IMR-90 (cell line): ENCODE measurements around the gene PTX3. TPM values are rescaled to one million over a fixed set of nuclear protein-coding genes. Genes with fewer than 3 reads are reported as not detected.

Experiments
- ATAC-seq: fragments of 200-7000 bp; cut with Tn5 transposase; 2 replicates; pipeline ENCODE4 v1.9.1; 2020; ENCODE audit warnings: low read depth, mild to moderate bottlenecking, moderate library complexity
- BruUV-seq: library from RNA; stranded (reverse); fragments of 400-500 nt; replicated peaks from 2 replicates; lab custom pipeline; 2021; lab: Mats Ljungman, UMichigan
- CTCF ChIA-PET: fragments of 300-600 bp; formaldehyde crosslinking; extraction: SDS; loops from one replicate; lab custom pipeline; 2021; ENCODE audit warnings: antibody characterized with exemption; lab: Yijun Ruan, JAX
- POLR2A ChIA-PET: fragments of 300-600 bp; sonication (Branson Sonifier 250); formaldehyde crosslinking; loops from one replicate; lab custom pipeline; 2022; ENCODE audit warnings: antibody characterized with exemption; ENCODE audit not compliant: unreplicated experiment; lab: Charles Lee
- DNase-seq: peaks from one replicate; pipeline ENCODE4 v3.0.0; 2013
- H2AFZ ChIP-seq: replicated peaks from 2 replicates; pipeline ENCODE3; 2013; ENCODE audit warnings: low read length, mild to moderate bottlenecking; ENCODE audit not compliant: poor library complexity
- H2AK5ac ChIP-seq: 2 replicates; pipeline ENCODE4 v1.6.1; 2013; ENCODE audit warnings: low read depth, low read length, inconsistent platforms
- H2AK9ac ChIP-seq: replicated peaks from 2 replicates; pipeline ENCODE3; 2013; ENCODE audit warnings: mild to moderate bottlenecking, low read depth, low read length, moderate library complexity; ENCODE audit not compliant: poor library complexity
- H2BK120ac ChIP-seq: 2 replicates; pipeline ENCODE4 v1.6.1; 2013; ENCODE audit warnings: low read depth, low read length, inconsistent platforms
- H2BK15ac ChIP-seq: 3 replicates; pipeline ENCODE4 v1.6.1; 2013; ENCODE audit warnings: low read depth, low read length, inconsistent platforms
- H2BK20ac ChIP-seq: 2 replicates; pipeline ENCODE4 v1.6.1; 2013; ENCODE audit warnings: low read depth, mild to moderate bottlenecking, inconsistent platforms, low read length, moderate library complexity
- H2BK5ac ChIP-seq: 2 replicates; pipeline ENCODE4 v1.6.1; 2013; ENCODE audit warnings: mild to moderate bottlenecking, low read depth, low read length, inconsistent platforms; ENCODE audit not compliant: poor library complexity, severe bottlenecking
- H3K14ac ChIP-seq: replicated peaks from 2 replicates; pipeline ENCODE4 v1.6.1; 2013; ENCODE audit warnings: low read depth, low read length, inconsistent platforms
- H3K18ac ChIP-seq: 2 replicates; pipeline ENCODE4 v1.6.1; 2013; ENCODE audit warnings: low read depth, low read length, control low read depth
- H3K23ac ChIP-seq: 2 replicates; pipeline ENCODE4 v1.6.1; 2013; ENCODE audit warnings: low read depth, low read length, inconsistent platforms
- H3K27ac ChIP-seq: 2 replicates; pipeline ENCODE4 v1.5.1; 2013; ENCODE audit warnings: mild to moderate bottlenecking, control low read depth, low read length; ENCODE audit not compliant: insufficient read depth
- H3K27me3 ChIP-seq: 2 replicates; pipeline ENCODE4 v1.6.1; 2013; ENCODE audit warnings: low read length; ENCODE audit not compliant: control insufficient read depth, insufficient read depth
- H3K36me3 ChIP-seq: 2 replicates; pipeline ENCODE4 v1.6.1; 2013; ENCODE audit warnings: low read length, mixed read lengths; ENCODE audit not compliant: control insufficient read depth, insufficient read depth
- H3K4ac ChIP-seq: 2 replicates; pipeline ENCODE4 v1.6.1; 2013; ENCODE audit warnings: low read depth, low read length, inconsistent platforms
- H3K4me1 ChIP-seq: 2 replicates; pipeline ENCODE4 v1.6.1; 2013; ENCODE audit warnings: low read length, mixed read lengths; ENCODE audit not compliant: control insufficient read depth, insufficient read depth
- H3K4me2 ChIP-seq: 2 replicates; pipeline ENCODE4 v1.6.1; 2013; ENCODE audit warnings: low read depth, mild to moderate bottlenecking, control low read depth, low read length, moderate library complexity
- H3K4me3 ChIP-seq: 2 replicates; pipeline ENCODE4 v1.5.1; 2013; ENCODE audit warnings: low read depth, mild to moderate bottlenecking, control low read depth, low read length, moderate library complexity; ENCODE audit not compliant: insufficient read depth
- H3K56ac ChIP-seq: 2 replicates; pipeline ENCODE4 v1.6.1; 2013; ENCODE audit warnings: low read length, inconsistent platforms; ENCODE audit not compliant: insufficient read depth; ENCODE audit errors: extremely low read depth
- H3K79me1 ChIP-seq, 2 experiments: 2 replicates each; pipeline ENCODE4 v1.6.1; 2013; ENCODE audit warnings: low read length in 2 of 2, inconsistent platforms in 1 of 2, low read depth in 1 of 2
- H3K9ac ChIP-seq: 2 replicates; pipeline ENCODE4 v1.6.1; 2013; ENCODE audit warnings: low read depth, low read length, control low read depth
- H3K9me1 ChIP-seq: 2 replicates; pipeline ENCODE4 v1.6.1; 2013; ENCODE audit warnings: low read length, inconsistent platforms; ENCODE audit not compliant: insufficient read depth
- H3K9me3 ChIP-seq: 2 replicates; pipeline ENCODE4 v1.6.1; 2013; ENCODE audit warnings: low read length; ENCODE audit not compliant: control insufficient read depth, insufficient read depth
- H4K20me1 ChIP-seq: 2 replicates; pipeline ENCODE4 v1.6.1; 2013; ENCODE audit warnings: low read length, inconsistent platforms; ENCODE audit not compliant: insufficient read depth
- H4K5ac ChIP-seq: 2 replicates; pipeline ENCODE4 v1.6.1; 2013; ENCODE audit warnings: mild to moderate bottlenecking, low read depth, low read length, control low read depth
- H4K8ac ChIP-seq, 2 experiments: 2 replicates each; pipeline ENCODE4 v1.6.1; 2013; ENCODE audit warnings: low read depth in 2 of 2, low read length in 2 of 2, control low read depth in 1 of 2, inconsistent platforms in 1 of 2
- H4K91ac ChIP-seq: 2 replicates; pipeline ENCODE4 v1.6.1; 2013; ENCODE audit warnings: low read depth, low read length, inconsistent platforms; ENCODE audit not compliant: insufficient read depth
- BHLHE40 ChIP-seq: fragments of 150-350 bp; IDR thresholded peaks from 2 replicates; pipeline ENCODE4 v1.6.1; 2016; ENCODE audit warnings: mild to moderate bottlenecking, low read depth, low read length
- CHD1 ChIP-seq: IDR thresholded peaks from 2 replicates; pipeline ENCODE4 v1.6.1; 2012; ENCODE audit warnings: low read depth, low read length, improper control_type of control experiment
- ELK1 ChIP-seq: fragments of 150-350 bp; IDR thresholded peaks from 2 replicates; pipeline ENCODE4 v1.6.1; 2016; ENCODE audit warnings: low read depth, mild to moderate bottlenecking, low read length, moderate library complexity, borderline replicate concordance
- MAFK ChIP-seq: IDR thresholded peaks from 2 replicates; pipeline ENCODE4 v1.6.1; 2012; ENCODE audit warnings: low read depth, low read length, improper control_type of control experiment
- MAZ ChIP-seq: IDR thresholded peaks from 2 replicates; pipeline ENCODE4 v1.6.1; 2012; ENCODE audit warnings: low read depth, mild to moderate bottlenecking, low read length, improper control_type of control experiment, moderate library complexity, borderline replicate concordance
- RCOR1 ChIP-seq: IDR thresholded peaks from 2 replicates; pipeline ENCODE4 v1.6.1; 2012; ENCODE audit warnings: mild to moderate bottlenecking, low read length, improper control_type of control experiment; ENCODE audit not compliant: insufficient replicate concordance
- SMC3 ChIP-seq: fragments of 150-350 bp; IDR thresholded peaks from 2 replicates; pipeline ENCODE4 v1.6.1; 2016; ENCODE audit warnings: low read depth, mild to moderate bottlenecking, antibody characterized with exemption, low read length, moderate library complexity
- USF2 ChIP-seq: fragments of 150-350 bp; IDR thresholded peaks from 2 replicates; pipeline ENCODE4 v1.6.1; 2017; ENCODE audit warnings: mild to moderate bottlenecking, antibody characterized with exemption, low read length, low read depth
- WGBS, 2 experiments: methylation state at CpG; one replicate each; pipeline versions ENCODE4 v1.1.5 to v1.1.7; 2013; ENCODE audit warnings: missing lambda C conversion rate in 2 of 2; ENCODE audit not compliant: insufficient read length in 1 of 2; ENCODE audit errors: extremely low coverage in 2 of 2; 5-methylcytosine and 5-hydroxymethylcytosine counted together
- dilution Hi-C: fragments of 300-500 bp; cut with HindIII; formaldehyde crosslinking; loops from one replicate; pipeline ENCODE4 v1.14.3; 2018; ENCODE audit warnings: low sequenced_read_pairs; ENCODE audit not compliant: unreplicated experiment
- in situ Hi-C: fragments of 300-500 bp; cut with MboI; formaldehyde crosslinking; loops from 3 replicates; pipeline ENCODE4 v1.14.3; 2019; ENCODE audit warnings: low sequenced_read_pairs, inconsistent platforms, mixed read lengths
- intact Hi-C: fragments of 100-400 bp; cut with micrococcal nuclease; formaldehyde crosslinking; loops from 2 replicates; pipeline ENCODE4 v1.10.0; 2022
- polyA plus RNA-seq, 3 experiments: library from polyadenylated mRNA; depleted of rRNA; stranded (reverse); fragments of >200 nt; gene quantifications; 2 replicates each; pipeline ENCODE4 v1.2.3, GENCODE V29; 2012; ENCODE audit warnings: low replicate concordance in 1 of 3
- total RNA-seq: library from RNA; depleted of rRNA; stranded (reverse); fragments of >200 nt; gene quantifications from 2 replicates; pipeline ENCODE4 v1.2.3, GENCODE V29; 2012

The PTX3 gene
- total and polyA plus RNA-seq, 2 of the 4 experiments (the other 2 are of a cell fraction), result 97.9 to 135 TPM

GRCh38 chr3:157467200-157467599 lies 30.6 kb downstream of the PTX3 start:
- Histone ChIP-seq H4K20me1 (no peaks in the 10 kb centered on the region), H2AK9ac (no peak overlapping the region), H3K4me1 (peaks cover 20% of the 10 kb centered on the region), H2BK5ac (peak overlapping the region; percentile 76), H2BK120ac (peak overlapping the region; percentile 72), H3K9me1 (peaks cover 11% of the 10 kb centered on the region), H3K9me3 (no peaks in the 10 kb centered on the region), H3K9ac (peak overlapping the region; percentile 28; the same call in 1 of the 2 replicates), H3K36me3 (no peaks in the 10 kb centered on the region), H3K4me2 (peak overlapping the region; percentile 33; the same call in 1 of the 2 replicates), H3K56ac (peak overlapping the region; percentile 70; the same call in 1 of the 2 replicates), H4K91ac (peak overlapping the region; percentile 73), H3K18ac (peak overlapping the region; percentile 78), H2AK5ac (peak overlapping the region; percentile 88; the same call in 1 of the 2 replicates), H3K4ac (peak overlapping the region; percentile 73), H2BK15ac (peak overlapping the region; percentile 92; the same call in 2 of the 3 replicates), H4K5ac (peak overlapping the region; percentile 68), H3K27me3 (no peaks in the 10 kb centered on the region), H3K23ac (peak overlapping the region; percentile 19; the same call in 1 of the 2 replicates), H3K14ac (peak overlapping the region; percentile 76), H3K79me1 (peaks cover 3 to 6% of the 10 kb centered on the region in 2 experiments; a peak in 3 of 4 replicates), H3K27ac (peak overlapping the region; percentile 80; the same call in 1 of the 2 replicates), H2AFZ (peak overlapping the region; percentile 17), H2BK20ac (peak overlapping the region; percentile 65; the same call in 1 of the 2 replicates), H3K4me3 (no peak overlapping the region), H4K8ac (peak overlapping the region; percentile 43 to 84; a peak in 3 of 4 replicates)
- WGBS, 2 experiments, result no CpG with 5 or more reads among the region's 1 CpG
- ATAC-seq, result no peak
- CTCF ChIA-PET, result no interaction called here
- in situ Hi-C loops, result no loop called here
- BruUV-seq, result no TSS peak
- dilution Hi-C loops, result no loop called here
- intact Hi-C loops, result no loop called here
- POLR2A ChIA-PET, result no interaction called here
- peak; percentile 56 for DNase-seq
- no peak for TF ChIP-seq ELK1
- no peak for TF ChIP-seq RCOR1
- TF ChIP-seq BHLHE40, result no peak
- no peak for TF ChIP-seq MAZ
- TF ChIP-seq CHD1, result no peak
- TF ChIP-seq USF2, result no peak
- peak; percentile 84 for TF ChIP-seq MAFK
- no peak for TF ChIP-seq SMC3
